Measurements from ENCODE around the gene ZCCHC7.
"Not testable (repeated sequence)": the region's sequence is repeated elsewhere in the genome, so short reads cannot be mapped to it uniquely, and the experiment has no call there.

Gene ZCCHC7

GRCh38 chr9:37119907-37120842 is at the start of gene ZCCHC7:
Gene ZCCHC7 (plus strand): TSS chr9:37120574.
- H3K27me3 ChIP-seq (ENCODE audit: insufficient read depth, low read length), result peaks cover 6% of the 10 kb centered on the region
- no peaks in the 10 kb centered on the region for H3K36me3 ChIP-seq (ENCODE audit: insufficient read depth, low read depth, low read length)
- no peaks in the 10 kb centered on the region for H3K4me1 ChIP-seq (ENCODE audit: insufficient read depth, low read length)
- peak within 1 kb of the TSS; percentile 88 for H3K9ac ChIP-seq (ENCODE audit: low read depth, low read length)
- peak within 1 kb of the TSS; percentile 60 for H3K27ac ChIP-seq (ENCODE audit: low read length)
- peaks cover 5% of the 10 kb centered on the region; the same call in 1 of the 2 replicates for H3K9me3 ChIP-seq (ENCODE audit: insufficient read depth, low read depth, low read length)
- peak within 1 kb of the TSS; percentile 87 for H3K4me3 ChIP-seq (ENCODE audit: low read length)

- H3K9ac ChIP-seq (ENCODE audit: low read depth, low read length); H3K4me3 ChIP-seq (ENCODE audit: low read length); H3K27ac ChIP-seq (ENCODE audit: low read length); H3K36me3 ChIP-seq (ENCODE audit: insufficient read depth, low read depth, low read length); H3K4me1 ChIP-seq (ENCODE audit: insufficient read depth, low read length); H3K9me3 ChIP-seq (ENCODE audit: insufficient read depth, low read depth, low read length): not testable (repeated sequence)
- H3K27me3 ChIP-seq (ENCODE audit: insufficient read depth, low read length), result peaks cover 11% of the 10 kb centered on the region
These were observed 45.6 kb upstream of the ZCCHC7 start for GRCh38 chr9:37074790-37075189.

- Histone ChIP-seq H3K27me3 (ENCODE audit: insufficient read depth, low read length) (peaks cover 11% of the 10 kb centered on the region), H3K9ac (ENCODE audit: low read depth, low read length) (peak overlapping the region; percentile 83; the same call in 1 of the 2 replicates), H3K4me1 (ENCODE audit: insufficient read depth, low read length) (no peaks in the 10 kb centered on the region), H3K27ac (ENCODE audit: low read length) (no peak overlapping the region), H3K36me3 (ENCODE audit: insufficient read depth, low read depth, low read length) (no peaks in the 10 kb centered on the region), H3K4me3 (ENCODE audit: low read length) (peak overlapping the region; percentile 79), H3K9me3 (ENCODE audit: insufficient read depth, low read depth, low read length) (0 out of 2 replicates have a peak, but pooled peaks cover 5% of the 10 kb centered on the region)
These were observed 40.8 kb upstream of the ZCCHC7 start for GRCh38 chr9:37079370-37080164.

GRCh38 chr9:37080165-37080628 is 40.2 kb upstream of the ZCCHC7 start:
- not testable (repeated sequence) for H3K4me1 ChIP-seq (ENCODE audit: insufficient read depth, low read length); H3K27ac ChIP-seq (ENCODE audit: low read length)
- H3K9ac ChIP-seq (ENCODE audit: low read depth, low read length), result peak overlapping the region; percentile 83; the same call in 1 of the 2 replicates

GRCh38 chr9:37081507-37081906 is 38.9 kb upstream of the ZCCHC7 start:
- not testable (repeated sequence) for H3K36me3 ChIP-seq (ENCODE audit: insufficient read depth, low read depth, low read length); H3K9me3 ChIP-seq (ENCODE audit: insufficient read depth, low read depth, low read length); H3K4me1 ChIP-seq (ENCODE audit: insufficient read depth, low read length); H3K9ac ChIP-seq (ENCODE audit: low read depth, low read length); H3K27ac ChIP-seq (ENCODE audit: low read length)
- H3K27me3 ChIP-seq (ENCODE audit: insufficient read depth, low read length), result peaks cover 11% of the 10 kb centered on the region
- peak overlapping the region; percentile 79; the same call in 1 of the 2 replicates for H3K4me3 ChIP-seq (ENCODE audit: low read length)

More at GRCh38 chr9:37080165-37080628, 40.2 kb upstream of the ZCCHC7 start:
- not testable (repeated sequence) for H3K9me3 ChIP-seq (ENCODE audit: insufficient read depth, low read depth, low read length); H3K36me3 ChIP-seq (ENCODE audit: insufficient read depth, low read depth, low read length)
- peaks cover 11% of the 10 kb centered on the region for H3K27me3 ChIP-seq (ENCODE audit: insufficient read depth, low read length)
- H3K4me3 ChIP-seq (ENCODE audit: low read length), result peak overlapping the region; percentile 79

GRCh38 chr9:37082214-37082765 is 38.1 kb upstream of the ZCCHC7 start:
- no peak overlapping the region for H3K9ac ChIP-seq (ENCODE audit: low read depth, low read length)
- peaks cover 12% of the 10 kb centered on the region for H3K36me3 ChIP-seq (ENCODE audit: insufficient read depth, low read depth, low read length)
- H3K4me3 ChIP-seq (ENCODE audit: low read length), result no peak overlapping the region
- no peak overlapping the region for H3K27ac ChIP-seq (ENCODE audit: low read length)
- H3K4me1 ChIP-seq (ENCODE audit: insufficient read depth, low read length), result no peaks in the 10 kb centered on the region
- peaks cover 11% of the 10 kb centered on the region for H3K27me3 ChIP-seq (ENCODE audit: insufficient read depth, low read length)
- 0 out of 2 replicates have a peak, but pooled peaks cover 5% of the 10 kb centered on the region for H3K9me3 ChIP-seq (ENCODE audit: insufficient read depth, low read depth, low read length)

GRCh38 chr9:37083654-37084053 is 36.7 kb upstream of the ZCCHC7 start:
- peaks cover 25% of the 10 kb centered on the region for H3K36me3 ChIP-seq (ENCODE audit: insufficient read depth, low read depth, low read length)
- no peak overlapping the region for H3K27ac ChIP-seq (ENCODE audit: low read length)
- 0 out of 2 replicates have a peak, but pooled peaks cover 5% of the 10 kb centered on the region for H3K9me3 ChIP-seq (ENCODE audit: insufficient read depth, low read depth, low read length)
- H3K27me3 ChIP-seq (ENCODE audit: insufficient read depth, low read length), result peaks cover 8% of the 10 kb centered on the region
- no peak overlapping the region for H3K9ac ChIP-seq (ENCODE audit: low read depth, low read length)
- H3K4me1 ChIP-seq (ENCODE audit: insufficient read depth, low read length), result no peaks in the 10 kb centered on the region
- H3K4me3 ChIP-seq (ENCODE audit: low read length), result no peak overlapping the region

GRCh38 chr9:37085233-37085632 is 35.1 kb upstream of the ZCCHC7 start:
- no peak overlapping the region for H3K27ac ChIP-seq (ENCODE audit: low read length)
- no peaks in the 10 kb centered on the region for H3K4me1 ChIP-seq (ENCODE audit: insufficient read depth, low read length)
- H3K36me3 ChIP-seq (ENCODE audit: insufficient read depth, low read depth, low read length), result peaks cover 32% of the 10 kb centered on the region
- no peaks in the 10 kb centered on the region for H3K9me3 ChIP-seq (ENCODE audit: insufficient read depth, low read depth, low read length)
- H3K27me3 ChIP-seq (ENCODE audit: insufficient read depth, low read length), result no peaks in the 10 kb centered on the region
- no peak overlapping the region for H3K4me3 ChIP-seq (ENCODE audit: low read length)
- H3K9ac ChIP-seq (ENCODE audit: low read depth, low read length), result no peak overlapping the region

- not testable (repeated sequence) for H3K4me3 ChIP-seq (ENCODE audit: low read length); H3K9me3 ChIP-seq (ENCODE audit: insufficient read depth, low read depth, low read length); H3K27me3 ChIP-seq (ENCODE audit: insufficient read depth, low read length); H3K27ac ChIP-seq (ENCODE audit: low read length); H3K9ac ChIP-seq (ENCODE audit: low read depth, low read length); H3K4me1 ChIP-seq (ENCODE audit: insufficient read depth, low read length)
- H3K36me3 ChIP-seq (ENCODE audit: insufficient read depth, low read depth, low read length), result peaks cover 15% of the 10 kb centered on the region
These were observed 27.6 kb upstream of the ZCCHC7 start for GRCh38 chr9:37092714-37093295.

- Histone ChIP-seq H3K4me3 (ENCODE audit: low read length) (no peak overlapping the region), H3K4me1 (ENCODE audit: insufficient read depth, low read length) (no peaks in the 10 kb centered on the region), H3K27me3 (ENCODE audit: insufficient read depth, low read length) (no peaks in the 10 kb centered on the region), H3K9me3 (ENCODE audit: insufficient read depth, low read depth, low read length) (no peaks in the 10 kb centered on the region), H3K9ac (ENCODE audit: low read depth, low read length) (no peak overlapping the region), H3K27ac (ENCODE audit: low read length) (no peak overlapping the region), H3K36me3 (ENCODE audit: insufficient read depth, low read depth, low read length) (no peaks in the 10 kb centered on the region)
These were observed 25.6 kb upstream of the ZCCHC7 start for GRCh38 chr9:37094751-37095150.

GRCh38 chr9:37096628-37097027 is 23.7 kb upstream of the ZCCHC7 start:
- H3K4me1 ChIP-seq (ENCODE audit: insufficient read depth, low read length), result 0 out of 2 replicates have a peak, but pooled peaks cover 4% of the 10 kb centered on the region
- H3K36me3 ChIP-seq (ENCODE audit: insufficient read depth, low read depth, low read length), result no peaks in the 10 kb centered on the region
- H3K9ac ChIP-seq (ENCODE audit: low read depth, low read length), result no peak overlapping the region
- H3K9me3 ChIP-seq (ENCODE audit: insufficient read depth, low read depth, low read length), result no peaks in the 10 kb centered on the region
- no peaks in the 10 kb centered on the region for H3K27me3 ChIP-seq (ENCODE audit: insufficient read depth, low read length)
- H3K27ac ChIP-seq (ENCODE audit: low read length), result no peak overlapping the region
- no peak overlapping the region for H3K4me3 ChIP-seq (ENCODE audit: low read length)

Data from iPS-20b (cell line).